KBM-7 (cell line): ENCODE measurements around the gene PIM1.
A peak's percentile ranks its signal among the peaks of the same experiment; 100 is the strongest.
"Not testable (repeated sequence)": the region's sequence is repeated elsewhere in the genome, so short reads cannot be mapped to it uniquely, and the experiment has no call there.

ENCODE experiments used
- DNase-seq: peaks from one replicate; pipeline ENCODE4 v3.0.0-alpha.2; 2015
- in situ Hi-C: fragments of 300-500 bp; cut with MboI; formaldehyde crosslinking; loops from 2 replicates; pipeline ENCODE4 v1.14.3; 2020; ENCODE audit warnings: low sequenced_read_pairs, low pct_unique_long_range_greater_than_20kb, mixed read lengths

PIM1 gene

DNA sequence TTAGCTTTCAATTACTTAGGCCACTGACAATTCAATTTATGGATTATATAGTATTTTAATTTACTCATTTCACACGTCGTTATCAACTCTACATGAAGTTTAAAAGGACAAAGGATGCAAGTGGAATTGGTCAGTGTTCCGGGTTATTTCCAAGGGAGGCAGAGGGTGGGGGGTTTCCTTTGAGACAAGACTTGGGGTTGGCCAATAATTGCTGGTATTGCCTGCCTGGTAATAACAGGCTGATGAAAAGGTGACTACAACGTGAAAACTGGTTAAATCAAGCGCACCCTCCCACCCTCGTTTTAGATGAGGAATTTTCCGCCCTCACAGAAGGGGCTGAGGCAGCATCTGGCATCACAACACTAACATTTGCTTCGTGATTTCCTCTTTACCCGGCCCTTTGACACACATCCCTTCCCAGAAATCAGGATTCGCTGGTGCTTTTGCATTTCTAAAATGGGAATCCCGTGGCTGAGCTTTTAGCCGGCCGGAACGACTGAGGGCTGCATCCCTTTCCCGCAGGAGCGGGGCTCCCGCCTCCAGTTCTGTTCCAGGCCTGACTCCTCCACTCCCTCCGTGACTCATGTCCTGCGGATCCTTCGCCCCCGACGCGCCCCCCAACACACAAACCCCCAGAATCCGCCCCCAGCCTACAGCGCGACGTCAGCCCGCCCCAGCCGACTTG is 999 bp upstream of the PIM1 start:
- DNase-seq = peak; percentile 50
- in situ Hi-C loops = no loop called here

DNA sequence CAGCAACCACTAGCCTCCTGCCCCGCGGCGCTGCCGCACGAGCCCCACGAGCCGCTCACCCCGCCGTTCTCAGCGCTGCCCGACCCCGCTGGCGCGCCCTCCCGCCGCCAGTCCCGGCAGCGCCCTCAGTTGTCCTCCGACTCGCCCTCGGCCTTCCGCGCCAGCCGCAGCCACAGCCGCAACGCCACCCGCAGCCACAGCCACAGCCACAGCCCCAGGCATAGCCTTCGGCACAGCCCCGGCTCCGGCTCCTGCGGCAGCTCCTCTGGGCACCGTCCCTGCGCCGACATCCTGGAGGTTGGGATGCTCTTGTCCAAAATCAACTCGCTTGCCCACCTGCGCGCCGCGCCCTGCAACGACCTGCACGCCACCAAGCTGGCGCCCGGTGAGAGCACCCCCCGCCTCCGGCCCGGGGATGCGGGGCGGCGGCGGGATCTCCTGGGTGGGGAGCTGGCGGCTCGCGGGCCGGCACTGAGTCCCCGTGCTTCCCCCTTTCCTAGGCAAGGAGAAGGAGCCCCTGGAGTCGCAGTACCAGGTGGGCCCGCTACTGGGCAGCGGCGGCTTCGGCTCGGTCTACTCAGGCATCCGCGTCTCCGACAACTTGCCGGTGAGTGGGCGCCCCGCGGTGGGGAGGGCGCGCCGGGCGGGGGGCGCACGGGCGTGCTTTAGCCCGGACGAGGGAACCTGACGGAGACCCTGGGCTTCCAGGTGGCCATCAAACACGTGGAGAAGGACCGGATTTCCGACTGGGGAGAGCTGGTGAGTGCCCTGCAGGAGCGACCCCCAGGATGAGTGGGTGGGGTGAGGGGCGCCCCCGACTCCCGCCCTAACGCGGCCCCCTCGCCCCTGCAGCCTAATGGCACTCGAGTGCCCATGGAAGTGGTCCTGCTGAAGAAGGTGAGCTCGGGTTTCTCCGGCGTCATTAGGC is 585 bp downstream of the PIM1 start:
- peak; percentile 56 for DNase-seq
- in situ Hi-C loops = loop anchor here (10.0 kb wide), 1 partner anchor 116 kb away; no protein-coding TSS in a partner anchor

DNA sequence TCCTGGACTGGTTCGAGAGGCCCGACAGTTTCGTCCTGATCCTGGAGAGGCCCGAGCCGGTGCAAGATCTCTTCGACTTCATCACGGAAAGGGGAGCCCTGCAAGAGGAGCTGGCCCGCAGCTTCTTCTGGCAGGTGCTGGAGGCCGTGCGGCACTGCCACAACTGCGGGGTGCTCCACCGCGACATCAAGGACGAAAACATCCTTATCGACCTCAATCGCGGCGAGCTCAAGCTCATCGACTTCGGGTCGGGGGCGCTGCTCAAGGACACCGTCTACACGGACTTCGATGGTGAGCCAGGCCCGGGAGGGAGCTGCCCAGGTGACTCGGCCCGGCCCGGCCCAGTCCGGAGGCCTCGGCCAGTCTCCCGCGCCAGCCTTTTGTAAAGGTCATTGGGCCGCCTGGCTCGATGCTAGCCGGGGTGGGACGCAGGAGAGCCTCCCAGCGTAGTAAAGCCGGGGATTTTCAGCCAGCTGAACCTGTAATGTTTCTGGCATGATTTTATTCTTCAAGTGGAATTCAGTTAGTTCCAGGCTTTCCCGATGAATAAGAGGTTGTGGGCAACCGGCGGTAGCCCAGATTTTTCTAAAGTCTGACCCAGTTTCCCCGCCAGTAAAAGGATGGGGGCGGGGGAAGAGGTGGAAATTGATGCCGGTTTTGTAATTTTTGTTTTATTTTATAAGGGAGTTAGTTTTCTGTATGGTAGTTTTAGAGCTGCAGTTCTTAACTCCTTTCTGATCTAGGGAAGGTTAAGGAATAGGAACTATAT is 1.4 kb downstream of the PIM1 start:
- in situ Hi-C loops = loop anchor here (10.0 kb wide), 1 partner anchor 117 kb away; no protein-coding TSS in a partner anchor
- no peak for DNase-seq

DNA sequence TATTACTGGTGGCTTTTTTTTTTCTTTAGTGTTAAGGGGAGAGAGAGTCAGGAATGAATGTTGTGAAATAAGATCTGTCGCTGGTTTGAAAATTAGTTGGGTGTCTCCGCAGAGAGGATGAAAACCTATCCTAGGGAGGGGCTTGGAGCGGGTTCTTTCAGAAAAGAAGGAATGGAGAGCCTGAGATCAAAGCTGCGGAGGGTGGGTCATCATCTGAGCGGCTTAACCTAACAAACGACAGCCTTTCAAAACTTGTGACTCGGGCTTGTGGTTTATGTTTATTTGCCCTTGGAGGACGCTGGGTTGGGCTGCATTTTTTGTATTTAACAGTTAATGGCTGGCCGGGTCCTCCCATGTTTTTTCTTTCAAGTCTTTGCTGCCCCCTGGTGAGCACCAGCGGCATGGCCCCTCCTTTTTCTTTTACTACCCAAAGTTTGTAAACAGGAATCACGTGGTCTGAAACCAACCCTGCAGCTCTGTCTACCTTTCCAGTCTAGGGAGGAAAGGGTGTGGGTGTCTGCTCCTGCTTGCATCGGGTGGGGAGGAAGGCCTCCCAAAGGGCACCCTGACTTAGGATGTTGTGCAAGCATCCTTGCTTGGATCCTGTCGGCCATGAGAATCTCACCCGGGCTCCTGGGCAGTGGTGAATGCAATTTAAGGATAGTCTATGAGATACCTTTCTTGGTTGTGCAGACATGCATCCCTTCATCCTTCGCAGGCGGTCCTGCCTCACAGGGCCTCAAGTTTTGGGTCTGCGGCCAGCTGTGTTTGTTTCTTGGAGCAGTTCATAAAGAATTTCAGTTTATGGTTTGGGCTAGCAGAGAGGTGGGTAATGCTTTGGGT is 2.2 kb downstream of the PIM1 start:
- in situ Hi-C loops = loop anchor here (10.0 kb wide), 1 partner anchor 117 kb away; no protein-coding TSS in a partner anchor
- peak; percentile 100 for DNase-seq

DNA sequence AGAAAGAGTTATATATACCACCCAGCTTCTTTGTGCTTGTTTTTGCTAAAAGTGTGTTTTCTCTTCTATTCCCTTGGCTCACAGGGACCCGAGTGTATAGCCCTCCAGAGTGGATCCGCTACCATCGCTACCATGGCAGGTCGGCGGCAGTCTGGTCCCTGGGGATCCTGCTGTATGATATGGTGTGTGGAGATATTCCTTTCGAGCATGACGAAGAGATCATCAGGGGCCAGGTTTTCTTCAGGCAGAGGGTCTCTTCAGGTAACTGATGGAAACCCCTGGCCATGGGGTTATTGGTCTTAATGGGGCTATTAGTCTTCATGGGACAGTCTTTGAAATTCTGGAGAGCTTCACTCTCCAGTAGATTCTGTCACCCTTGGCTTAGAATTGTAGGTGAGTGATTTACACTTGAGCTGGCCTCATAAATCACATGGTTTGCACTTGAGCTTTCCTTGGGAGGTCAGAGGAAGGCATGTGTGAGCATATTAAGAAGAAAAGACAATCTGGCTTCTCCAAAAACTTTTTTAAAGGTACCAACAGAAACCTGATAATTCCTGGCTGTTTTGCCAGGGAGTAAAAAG is 3.0 kb downstream of the PIM1 start:
- no peak for DNase-seq
- in situ Hi-C loops = loop anchor here (10.0 kb wide), 1 partner anchor 118 kb away; no protein-coding TSS in a partner anchor

DNA sequence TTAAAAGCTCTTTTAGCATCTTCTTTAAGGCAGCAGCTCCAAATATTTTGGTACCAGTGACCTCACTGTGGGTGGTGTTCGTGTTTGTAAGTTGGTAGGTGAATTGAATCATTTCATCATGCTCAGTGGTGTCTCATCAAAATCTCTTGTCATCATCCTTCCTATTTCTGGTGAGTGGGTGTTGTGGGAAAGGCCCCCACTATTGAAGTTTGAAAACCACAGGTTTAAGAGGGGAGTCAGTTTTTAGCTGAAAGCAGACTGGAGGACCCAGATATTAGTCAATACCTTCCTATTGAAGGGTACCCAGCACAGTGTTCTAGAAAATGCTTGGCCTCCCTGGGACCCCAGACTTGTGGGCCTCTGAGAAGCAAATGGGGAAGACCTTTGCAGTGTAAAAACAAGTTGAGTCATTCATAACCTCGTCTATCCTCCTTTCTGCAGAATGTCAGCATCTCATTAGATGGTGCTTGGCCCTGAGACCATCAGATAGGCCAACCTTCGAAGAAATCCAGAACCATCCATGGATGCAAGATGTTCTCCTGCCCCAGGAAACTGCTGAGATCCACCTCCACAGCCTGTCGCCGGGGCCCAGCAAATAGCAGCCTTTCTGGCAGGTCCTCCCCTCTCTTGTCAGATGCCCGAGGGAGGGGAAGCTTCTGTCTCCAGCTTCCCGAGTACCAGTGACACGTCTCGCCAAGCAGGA is 3.7 kb downstream of the PIM1 start:
- no peak for DNase-seq
- in situ Hi-C loops = loop anchor here (10.0 kb wide), 1 partner anchor 119 kb away; no protein-coding TSS in a partner anchor

DNA sequence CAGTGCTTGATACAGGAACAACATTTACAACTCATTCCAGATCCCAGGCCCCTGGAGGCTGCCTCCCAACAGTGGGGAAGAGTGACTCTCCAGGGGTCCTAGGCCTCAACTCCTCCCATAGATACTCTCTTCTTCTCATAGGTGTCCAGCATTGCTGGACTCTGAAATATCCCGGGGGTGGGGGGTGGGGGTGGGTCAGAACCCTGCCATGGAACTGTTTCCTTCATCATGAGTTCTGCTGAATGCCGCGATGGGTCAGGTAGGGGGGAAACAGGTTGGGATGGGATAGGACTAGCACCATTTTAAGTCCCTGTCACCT is 4.2 kb downstream of the PIM1 start:
- in situ Hi-C loops = loop anchor here (10.0 kb wide), 1 partner anchor 119 kb away; no protein-coding TSS in a partner anchor
- DNase-seq = no peak

DNA sequence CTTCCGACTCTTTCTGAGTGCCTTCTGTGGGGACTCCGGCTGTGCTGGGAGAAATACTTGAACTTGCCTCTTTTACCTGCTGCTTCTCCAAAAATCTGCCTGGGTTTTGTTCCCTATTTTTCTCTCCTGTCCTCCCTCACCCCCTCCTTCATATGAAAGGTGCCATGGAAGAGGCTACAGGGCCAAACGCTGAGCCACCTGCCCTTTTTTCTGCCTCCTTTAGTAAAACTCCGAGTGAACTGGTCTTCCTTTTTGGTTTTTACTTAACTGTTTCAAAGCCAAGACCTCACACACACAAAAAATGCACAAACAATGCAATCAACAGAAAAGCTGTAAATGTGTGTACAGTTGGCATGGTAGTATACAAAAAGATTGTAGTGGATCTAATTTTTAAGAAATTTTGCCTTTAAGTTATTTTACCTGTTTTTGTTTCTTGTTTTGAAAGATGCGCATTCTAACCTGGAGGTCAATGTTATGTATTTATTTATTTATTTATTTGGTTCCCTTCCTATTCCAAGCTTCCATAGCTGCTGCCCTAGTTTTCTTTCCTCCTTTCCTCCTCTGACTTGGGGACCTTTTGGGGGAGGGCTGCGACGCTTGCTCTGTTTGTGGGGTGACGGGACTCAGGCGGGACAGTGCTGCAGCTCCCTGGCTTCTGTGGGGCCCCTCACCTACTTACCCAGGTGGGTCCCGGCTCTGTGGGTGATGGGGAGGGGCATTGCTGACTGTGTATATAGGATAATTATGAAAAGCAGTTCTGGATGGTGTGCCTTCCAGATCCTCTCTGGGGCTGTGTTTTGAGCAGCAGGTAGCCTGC is 4.8 kb downstream of the PIM1 start:
- in situ Hi-C loops = loop anchor here (10.0 kb wide), 1 partner anchor 120 kb away; no protein-coding TSS in a partner anchor
- no peak for DNase-seq

DNA sequence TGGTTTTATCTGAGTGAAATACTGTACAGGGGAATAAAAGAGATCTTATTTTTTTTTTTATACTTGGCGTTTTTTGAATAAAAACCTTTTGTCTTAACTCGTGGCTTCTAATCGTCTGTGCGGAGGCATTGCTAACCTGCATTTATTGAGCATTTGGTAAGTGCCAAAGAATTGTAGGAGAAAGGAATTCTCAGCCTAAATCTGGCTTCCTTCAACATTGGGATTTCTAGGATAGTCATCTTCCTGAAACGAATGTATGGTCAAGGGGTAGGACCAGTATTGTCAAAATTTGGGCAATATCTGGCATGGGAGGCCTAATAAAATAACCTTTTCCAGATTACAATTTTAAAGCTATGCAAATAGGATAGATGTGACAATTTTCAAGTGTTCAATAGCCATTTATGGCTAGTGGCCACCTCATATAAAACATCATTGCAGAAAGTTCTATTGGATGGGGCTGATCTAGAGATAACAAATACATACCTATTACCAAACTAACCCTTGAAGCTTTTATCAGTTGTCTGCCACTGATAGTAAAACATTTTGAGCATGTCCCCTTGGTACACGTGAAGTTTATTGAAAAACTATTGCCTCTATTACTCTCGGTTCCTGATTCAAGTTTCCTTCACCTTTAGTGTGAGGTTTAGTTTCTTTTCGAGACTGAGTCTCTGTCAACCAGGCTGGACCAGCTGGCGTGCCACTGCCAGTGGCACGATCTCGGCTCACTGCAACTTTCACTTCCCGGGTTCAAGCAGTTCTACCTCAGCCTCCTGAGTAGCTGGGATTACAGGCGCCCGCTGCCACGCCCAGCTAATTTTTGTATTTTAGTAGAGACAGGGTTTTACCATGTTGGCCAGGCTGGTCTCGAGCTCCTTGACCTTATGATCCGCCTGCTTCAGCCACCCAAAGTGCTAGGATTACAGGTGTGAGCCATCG is 5.6 kb downstream of the PIM1 start:
- in situ Hi-C loops = loop anchor here (10.0 kb wide), 1 partner anchor 121 kb away; no protein-coding TSS in a partner anchor
- no peak for DNase-seq

DNA sequence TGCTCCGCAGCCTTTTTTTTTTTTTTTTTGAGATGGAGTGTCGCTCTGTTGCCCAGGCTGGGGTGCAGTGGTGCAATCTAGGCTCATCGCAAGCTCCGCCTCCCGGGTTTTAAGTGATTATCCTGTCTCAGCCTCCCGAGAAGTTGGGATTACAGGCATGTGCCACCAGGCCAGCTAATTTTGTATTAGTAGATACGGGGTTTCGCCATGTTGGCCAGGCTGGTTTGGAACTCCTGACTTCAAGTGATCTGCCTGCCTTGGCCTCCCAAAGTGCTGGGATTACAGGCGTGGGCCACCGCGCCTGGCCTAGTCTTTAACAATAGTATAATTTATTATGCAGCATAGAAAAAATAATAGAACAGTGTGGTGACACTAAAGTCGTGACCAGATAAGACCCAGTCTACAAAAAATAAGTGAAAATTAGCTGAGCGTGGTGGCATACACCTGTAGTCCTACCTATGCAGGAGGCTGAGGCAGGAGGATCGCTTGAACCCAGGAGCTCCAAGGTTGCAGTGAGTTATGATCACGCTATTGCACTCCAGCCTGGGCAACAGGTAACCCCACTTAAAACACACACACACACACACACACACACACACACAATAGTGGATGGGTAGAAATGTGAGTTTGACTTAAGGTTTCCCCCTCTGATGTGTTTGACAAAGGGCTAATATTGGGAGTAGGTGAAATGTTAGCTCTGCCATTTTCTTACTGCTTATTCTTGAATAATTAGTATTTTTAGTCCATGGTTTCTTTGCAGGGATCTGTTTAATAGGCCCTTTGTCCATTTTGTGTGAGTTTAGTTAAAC is 6.5 kb downstream of the PIM1 start:
- in situ Hi-C loops = loop anchor here (10.0 kb wide), 1 partner anchor 122 kb away; no protein-coding TSS in a partner anchor
- DNase-seq = peak; percentile 65

DNA sequence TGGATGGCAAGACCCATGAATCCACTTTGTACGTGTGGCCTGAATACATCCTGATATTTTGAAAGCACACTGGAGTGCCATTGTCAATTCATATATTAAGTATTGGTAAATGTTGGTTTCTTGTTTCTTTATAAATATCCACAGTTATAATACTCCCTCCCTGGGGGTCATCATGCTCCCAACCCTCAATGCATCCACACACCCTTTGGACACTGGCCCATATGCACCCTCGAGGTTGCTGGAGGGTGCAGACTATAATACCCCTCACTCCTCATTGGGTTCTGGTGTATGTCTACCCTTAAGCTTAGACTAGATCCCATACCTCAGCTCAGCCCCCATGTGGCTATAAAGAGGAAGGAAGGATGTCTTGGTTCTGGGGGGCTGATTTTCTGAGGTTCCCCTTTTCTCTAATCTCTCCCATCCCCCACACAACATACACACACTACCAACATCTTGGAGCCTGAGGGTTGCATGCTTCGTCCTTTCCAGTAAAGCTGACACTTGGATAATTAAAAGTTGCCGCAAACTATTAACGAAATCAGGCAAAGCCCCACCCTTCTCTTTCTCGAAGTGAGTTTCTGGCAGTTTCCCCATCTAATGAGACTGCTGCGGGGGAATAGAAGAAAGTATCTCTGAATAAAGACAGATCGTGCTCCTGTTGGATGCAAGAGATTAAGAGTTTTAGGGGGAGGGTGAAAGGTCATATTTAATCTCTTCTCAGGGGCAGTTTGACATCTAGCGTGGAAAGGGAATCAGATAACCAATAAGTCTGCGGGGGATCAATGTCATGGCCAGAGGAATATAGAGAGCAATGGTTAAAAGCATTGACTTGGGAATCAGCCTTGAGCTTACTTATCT is 7.4 kb downstream of the PIM1 start:
- in situ Hi-C loops = loop anchor here (10.0 kb wide), 1 partner anchor 123 kb away; no protein-coding TSS in a partner anchor

DNA sequence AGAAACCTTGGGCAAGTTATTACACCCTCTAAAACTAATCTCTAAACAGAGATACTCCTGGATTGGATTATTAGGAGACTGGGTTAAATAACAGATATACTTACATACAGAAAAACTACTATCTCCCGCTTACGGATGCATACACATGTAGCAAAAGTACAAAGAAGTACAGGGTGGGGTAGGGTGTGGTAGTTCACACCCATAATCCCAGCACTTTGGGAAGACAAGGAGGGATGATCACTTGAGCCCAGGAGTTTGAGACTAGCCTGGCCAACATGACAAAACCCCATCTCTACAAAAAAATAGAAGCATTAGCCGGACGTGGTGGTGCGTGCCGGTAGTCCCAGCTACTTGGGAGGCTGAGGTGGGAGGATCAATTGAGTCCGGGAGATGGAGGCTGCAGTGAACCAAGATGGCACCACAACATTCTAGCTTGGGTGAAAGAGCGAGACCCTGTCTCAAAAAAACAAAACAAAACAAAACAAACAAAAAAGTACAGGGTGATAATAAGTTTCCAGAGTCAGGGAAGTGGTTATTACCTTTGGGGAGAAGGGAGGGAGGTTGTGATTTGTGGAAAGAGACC is 8.1 kb downstream of the PIM1 start:
- in situ Hi-C loops = loop anchor here (10.0 kb wide), 1 partner anchor 123 kb away; no protein-coding TSS in a partner anchor
- DNase-seq = no peak

More for the DNA sequence above, 7.4 kb downstream of the PIM1 start:
- peak; percentile 97 for DNase-seq

DNA sequence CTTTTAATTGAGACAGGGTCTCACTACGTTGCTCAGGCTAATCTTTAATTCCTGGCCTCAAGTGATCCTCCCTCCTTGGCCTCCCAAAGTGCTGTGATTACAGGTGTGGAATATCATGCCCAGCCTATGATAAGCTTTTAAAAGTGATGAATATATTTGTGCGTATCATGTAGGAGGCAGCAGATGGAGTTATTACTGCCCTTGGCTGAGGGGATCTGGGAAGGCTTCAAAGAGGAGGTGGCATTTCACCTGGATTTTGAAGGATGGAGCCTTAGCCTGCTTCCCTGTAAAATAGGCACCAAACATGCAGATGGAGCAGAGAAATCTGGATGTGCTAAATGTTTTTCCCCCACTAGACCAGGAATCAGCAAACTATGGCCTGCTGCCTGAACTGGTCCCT is 10.1 kb downstream of the PIM1 start:
- DNase-seq = no peak
- in situ Hi-C loops = no loop called here

DNA sequence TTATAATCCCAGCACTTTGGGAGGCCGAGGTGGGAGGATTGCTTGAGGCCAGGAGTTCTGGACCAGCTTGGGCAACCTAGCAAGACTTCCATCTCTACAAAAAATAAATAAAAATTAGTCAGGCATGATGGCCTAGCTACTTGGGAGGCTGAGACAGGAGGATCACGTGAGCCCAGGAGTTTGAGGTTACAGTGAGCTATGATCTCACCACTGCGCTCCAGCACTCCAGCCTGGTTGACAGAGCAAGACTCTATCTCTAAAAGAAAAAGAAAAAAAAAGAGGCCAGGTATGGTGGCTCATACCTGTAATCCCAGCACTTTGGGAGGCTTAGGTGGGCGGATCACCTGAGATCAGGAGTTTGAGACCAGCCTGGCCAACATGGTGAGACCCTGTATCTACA is 10.7 kb downstream of the PIM1 start:
- in situ Hi-C loops, DNase-seq: not testable (repeated sequence)
